ENCODE results near the gene MARF1.

MARF1 gene

GRCh38 chr16:15598648-15599190, 44.2 kb downstream of the MARF1 start:
- in situ Hi-C loops (cut with HindIII; ENCODE audit: low pct_unique_long_range_greater_than_20kb, low sequenced_read_pairs): no loop called here
- TF ChIP-seq JUND (IDR thresholded peaks at IDR 0.05; ENCODE audit: low read depth): no peak
- no peak for DNase-seq (ENCODE audit: low read depth in 1 of 2, low spot score in 1 of 2)

- in situ Hi-C loops (cut with HindIII; ENCODE audit: low pct_unique_long_range_greater_than_20kb, low sequenced_read_pairs): no loop called here
- DNase-seq (ENCODE audit: low read depth in 1 of 2, low spot score in 1 of 2): no peak
- TF ChIP-seq JUND (IDR thresholded peaks at IDR 0.05; ENCODE audit: low read depth): no peak
Measured at GRCh38 chr16:15597822-15598647, 44.9 kb downstream of the MARF1 start.

DNA sequence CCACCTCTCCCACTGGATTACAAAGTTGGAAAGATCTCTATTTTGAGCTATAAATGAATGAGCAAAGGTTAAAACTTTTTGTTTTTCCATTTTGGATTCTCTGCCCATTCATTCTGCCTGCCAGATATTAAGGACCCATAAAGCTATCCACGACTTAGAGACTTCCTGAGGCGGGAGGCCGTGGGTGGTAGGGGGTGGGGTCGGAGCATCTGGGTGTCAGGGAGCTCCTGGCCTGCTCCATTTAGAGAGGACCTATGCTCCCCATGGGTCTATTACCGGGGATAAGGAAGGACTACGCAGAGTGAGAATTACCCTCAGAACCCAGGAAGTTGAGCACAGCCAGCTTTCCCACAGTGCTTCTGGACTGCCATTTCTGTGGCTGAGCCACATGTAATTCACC, 45.8 kb downstream of the MARF1 start:
- no peak for TF ChIP-seq JUND (IDR thresholded peaks at IDR 0.05; ENCODE audit: low read depth)
- in situ Hi-C loops (cut with HindIII; ENCODE audit: low pct_unique_long_range_greater_than_20kb, low sequenced_read_pairs): no loop called here
- DNase-seq (ENCODE audit: low read depth in 1 of 2, low spot score in 1 of 2): no peak

GRCh38 chr16:15594711-15595320, 48.1 kb downstream of the MARF1 start:
- in situ Hi-C loops (cut with HindIII; ENCODE audit: low pct_unique_long_range_greater_than_20kb, low sequenced_read_pairs): no loop called here
- no peak for DNase-seq (ENCODE audit: low read depth in 1 of 2, low spot score in 1 of 2)
- TF ChIP-seq JUND (IDR thresholded peaks at IDR 0.05; ENCODE audit: low read depth): no peak

GRCh38 chr16:15593235-15593634, 49.7 kb downstream of the MARF1 start:
- TF ChIP-seq JUND (IDR thresholded peaks at IDR 0.05; ENCODE audit: low read depth): no peak
- in situ Hi-C loops (cut with HindIII; ENCODE audit: low pct_unique_long_range_greater_than_20kb, low sequenced_read_pairs): no loop called here
- no peak for DNase-seq (ENCODE audit: low read depth in 1 of 2, low spot score in 1 of 2)

- no peak for TF ChIP-seq JUND (IDR thresholded peaks at IDR 0.05; ENCODE audit: low read depth)
- DNase-seq (ENCODE audit: low read depth in 1 of 2, low spot score in 1 of 2): no peak
- in situ Hi-C loops (cut with HindIII; ENCODE audit: low pct_unique_long_range_greater_than_20kb, low sequenced_read_pairs): no loop called here
Measured at GRCh38 chr16:15592324-15592723, 50.6 kb downstream of the MARF1 start.

- no peak for TF ChIP-seq JUND (IDR thresholded peaks at IDR 0.05; ENCODE audit: low read depth)
- in situ Hi-C loops (cut with HindIII; ENCODE audit: low pct_unique_long_range_greater_than_20kb, low sequenced_read_pairs): no loop called here
Measured at GRCh38 chr16:15587152-15587825, 55.7 kb downstream of the MARF1 start.

DNA sequence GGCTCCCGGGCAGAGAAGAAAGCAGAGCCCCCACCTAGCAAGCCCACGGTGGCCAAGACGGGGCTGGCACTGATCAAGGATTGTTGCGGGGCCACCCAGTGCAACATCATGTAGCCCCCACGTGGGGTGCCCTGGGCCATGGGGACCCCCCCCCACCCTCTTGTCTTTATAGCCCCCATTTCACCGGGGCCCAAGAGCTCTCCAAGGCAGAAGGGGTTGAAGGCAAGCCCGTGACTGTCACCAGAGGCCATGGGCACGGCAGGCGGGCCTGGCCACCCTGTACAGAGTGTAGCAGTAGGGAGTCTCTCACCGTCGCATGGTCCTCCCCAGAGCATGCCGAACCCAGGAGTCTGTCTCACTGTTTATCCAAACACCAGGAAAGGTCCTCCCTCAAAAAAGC, 56.2 kb downstream of the MARF1 start:
- no peak for DNase-seq (ENCODE audit: low read depth in 1 of 2, low spot score in 1 of 2)
- in situ Hi-C loops (cut with HindIII; ENCODE audit: low pct_unique_long_range_greater_than_20kb, low sequenced_read_pairs): no loop called here
- no peak for TF ChIP-seq JUND (IDR thresholded peaks at IDR 0.05; ENCODE audit: low read depth)

More at GRCh38 chr16:15587152-15587825, 55.7 kb downstream of the MARF1 start:
- DNase-seq (ENCODE audit: low read depth in 1 of 2, low spot score in 1 of 2): no peak

- in situ Hi-C loops (cut with HindIII; ENCODE audit: low pct_unique_long_range_greater_than_20kb, low sequenced_read_pairs): no loop called here
- no peak for TF ChIP-seq JUND (IDR thresholded peaks at IDR 0.05; ENCODE audit: low read depth)
Measured at GRCh38 chr16:15585956-15586355, 57.0 kb downstream of the MARF1 start.

GRCh38 chr16:15583526-15583925, 59.4 kb downstream of the MARF1 start:
- no peak for TF ChIP-seq JUND (IDR thresholded peaks at IDR 0.05; ENCODE audit: low read depth)
- in situ Hi-C loops (cut with HindIII; ENCODE audit: low pct_unique_long_range_greater_than_20kb, low sequenced_read_pairs): no loop called here

More at GRCh38 chr16:15585956-15586355, 57.0 kb downstream of the MARF1 start:
- DNase-seq (ENCODE audit: low read depth in 1 of 2, low spot score in 1 of 2): no peak

DNA sequence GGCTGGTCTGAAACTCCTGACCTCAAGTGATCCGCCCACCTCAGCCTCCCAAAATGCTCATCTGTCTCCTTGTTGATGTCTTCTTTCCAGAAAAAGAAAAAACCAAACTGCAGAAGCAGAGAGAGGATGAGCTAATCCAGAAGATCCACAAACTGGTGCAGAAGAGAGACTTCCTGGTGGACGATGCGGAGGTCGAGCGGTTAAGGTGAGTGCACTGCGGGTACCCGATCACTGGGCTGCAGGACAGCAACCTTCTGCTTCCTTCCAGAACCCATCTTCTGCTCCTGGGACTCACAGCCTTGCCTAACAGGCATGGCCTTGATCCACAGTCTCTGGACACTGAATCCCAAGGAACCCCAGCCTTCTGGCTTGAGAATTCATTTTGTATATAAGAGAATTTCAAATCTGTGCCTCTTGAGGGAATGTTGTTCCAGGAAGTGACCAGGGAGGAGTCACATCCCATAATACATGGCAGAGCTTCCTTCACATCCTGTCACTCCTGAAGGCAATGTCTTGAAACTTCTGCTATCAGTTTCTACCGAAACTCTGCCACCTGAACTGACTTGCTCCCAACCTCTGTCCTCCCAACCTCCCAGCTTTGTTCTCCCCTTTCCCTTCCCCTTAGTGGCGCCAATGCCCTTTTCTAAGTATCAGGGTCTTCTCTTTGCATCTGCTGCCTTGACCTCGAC, 61.7 kb downstream of the MARF1 start:
- in situ Hi-C loops (cut with HindIII; ENCODE audit: low pct_unique_long_range_greater_than_20kb, low sequenced_read_pairs): no loop called here
- TF ChIP-seq JUND (IDR thresholded peaks at IDR 0.05; ENCODE audit: low read depth): no peak
- no peak for DNase-seq (ENCODE audit: low read depth in 1 of 2, low spot score in 1 of 2)

More at GRCh38 chr16:15583526-15583925, 59.4 kb downstream of the MARF1 start:
- no peak for DNase-seq (ENCODE audit: low read depth in 1 of 2, low spot score in 1 of 2)

DNA sequence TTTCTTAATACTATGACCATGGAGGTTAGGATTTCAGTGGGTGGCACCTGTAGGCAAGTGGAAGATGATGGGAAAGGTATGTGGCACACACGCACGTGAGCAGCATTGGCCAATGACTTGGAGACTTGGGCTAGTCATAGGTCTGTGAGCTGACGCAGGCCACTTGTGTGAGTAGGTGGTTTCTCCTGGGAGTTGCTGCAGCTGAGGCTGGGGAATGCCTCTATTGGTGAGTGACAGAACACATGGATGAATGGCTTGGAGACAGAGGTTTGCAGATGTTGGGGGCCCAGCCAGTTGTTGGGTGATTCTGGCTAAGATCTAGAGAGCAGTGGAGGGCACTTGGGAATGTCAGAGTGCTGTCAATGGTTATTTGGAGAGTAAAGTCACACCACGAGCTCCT, 64.1 kb downstream of the MARF1 start:
- no peak for TF ChIP-seq JUND (IDR thresholded peaks at IDR 0.05; ENCODE audit: low read depth)
- DNase-seq (ENCODE audit: low read depth in 1 of 2, low spot score in 1 of 2): no peak
- in situ Hi-C loops (cut with HindIII; ENCODE audit: low pct_unique_long_range_greater_than_20kb, low sequenced_read_pairs): no loop called here

All from T47D (cell line).